CD14-positive monocyte (primary cell): ENCODE measurements around the gene CDH4. TPM values are rescaled to one million over a fixed set of nuclear protein-coding genes. Genes with fewer than 3 reads are reported as not detected.

Experiments
- DNase-seq, 3 donors: peaks; one replicate each; pipeline ENCODE4 v3.0.0-alpha.2; 2011 to 2022
- H2AFZ ChIP-seq: 2 replicates; pipeline ENCODE4 v1.6.0; 2012; ENCODE audit warnings: mild to moderate bottlenecking, low read depth, low read length, inconsistent platforms; ENCODE audit not compliant: insufficient read depth, poor library complexity, severe bottlenecking
- H3K27ac ChIP-seq, 2 donors: 1 replicate in 1 of 2; 2 replicates in 1 of 2; pipeline ENCODE4 v1.5.1; 2012 to 2013; ENCODE audit warnings: low read length in 2 of 2, control low read depth in 1 of 2, inconsistent platforms in 1 of 2, low read depth in 1 of 2, mild to moderate bottlenecking in 1 of 2
- H3K27me3 ChIP-seq, 2 donors: one replicate each; pipeline versions ENCODE4 v1.6.0 to v1.6.1; 2011 to 2013; ENCODE audit warnings: low read length in 2 of 2; ENCODE audit not compliant: control insufficient read depth in 2 of 2, insufficient read depth in 2 of 2
- H3K36me3 ChIP-seq, 2 donors: replicated peaks in 1 of 2; 1 replicate in 1 of 2; 2 replicates in 1 of 2; pipeline versions ENCODE4 v1.5.1 to v1.6.1; 2012 to 2013; ENCODE audit warnings: low read length in 2 of 2, control low read depth in 1 of 2, inconsistent platforms in 1 of 2, mild to moderate bottlenecking in 1 of 2; ENCODE audit not compliant: insufficient read depth in 2 of 2, control insufficient read depth in 1 of 2
- H3K4me1 ChIP-seq, 2 donors: 1 replicate in 1 of 2; 2 replicates in 1 of 2; pipeline versions ENCODE4 v1.5.1 to v1.6.1; 2012 to 2013; ENCODE audit warnings: low read length in 2 of 2, control low read depth in 1 of 2, inconsistent platforms in 1 of 2, mild to moderate bottlenecking in 1 of 2, moderate library complexity in 1 of 2; ENCODE audit not compliant: insufficient read depth in 2 of 2, control insufficient read depth in 1 of 2
- H3K4me2 ChIP-seq: replicated peaks from 2 replicates; pipeline ENCODE3; 2012; ENCODE audit warnings: low read length, moderate library complexity, mild to moderate bottlenecking; ENCODE audit not compliant: poor library complexity, severe bottlenecking; ENCODE audit errors: extremely low read depth
- H3K4me3 ChIP-seq, 3 experiments: fragments of 200-600 bp in 1 of 3; sonication (generic) in 1 of 3; replicated peaks in 1 of 3; 1 replicate in 2 of 3; 2 replicates in 1 of 3; pipeline ENCODE4 v1.5.1; 2011 to 2013; ENCODE audit warnings: low read length in 3 of 3, mild to moderate bottlenecking in 3 of 3, control low read depth in 2 of 3, low read depth in 2 of 3, inconsistent platforms in 1 of 3, moderate library complexity in 1 of 3
- H3K79me2 ChIP-seq: 2 replicates; pipeline ENCODE4 v1.6.0; 2012; ENCODE audit warnings: mild to moderate bottlenecking, control low read depth, inconsistent platforms, low read length, moderate library complexity; ENCODE audit not compliant: insufficient read depth
- H3K9ac ChIP-seq: 2 replicates; pipeline ENCODE4 v1.6.0; 2017; ENCODE audit warnings: low read length, mild to moderate bottlenecking; ENCODE audit not compliant: insufficient read depth, poor library complexity, severe bottlenecking
- H3K9me3 ChIP-seq, 2 donors: replicated peaks in 1 of 2; 1 replicate in 1 of 2; 2 replicates in 1 of 2; pipeline versions ENCODE4 v1.5.1 to v1.6.1; 2012 to 2013; ENCODE audit warnings: low read length in 2 of 2, control low read depth in 1 of 2; ENCODE audit not compliant: control insufficient read depth in 1 of 2, insufficient read depth in 1 of 2
- H4K20me1 ChIP-seq: 2 replicates; pipeline ENCODE4 v1.6.0; 2012; ENCODE audit warnings: mild to moderate bottlenecking, low read length, control low read depth, moderate library complexity; ENCODE audit not compliant: insufficient read depth
- H3K27ac Mint-ChIP-seq, 7 donors: one replicate each; pipeline ENCODE4 v1.8.0; 2020; ENCODE audit warnings: mild to moderate bottlenecking in 7 of 7, mixed read lengths in 7 of 7, moderate library complexity in 6 of 7, inconsistent platforms in 2 of 7
- H3K27me3 Mint-ChIP-seq, 3 donors: one replicate each; pipeline ENCODE4 v1.8.0; 2021 to 2022; ENCODE audit warnings: low read depth in 3 of 3, mild to moderate bottlenecking in 3 of 3, mixed read lengths in 3 of 3, moderate library complexity in 3 of 3, inconsistent platforms in 1 of 3
- H3K36me3 Mint-ChIP-seq, 2 donors: one replicate each; pipeline ENCODE4 v1.8.0; 2020; ENCODE audit warnings: mixed read lengths in 2 of 2, inconsistent platforms in 1 of 2, mild to moderate bottlenecking in 1 of 2
- H3K4me1 Mint-ChIP-seq: one replicate; pipeline ENCODE4 v1.8.0; 2020; ENCODE audit warnings: mild to moderate bottlenecking, mixed read lengths
- H3K4me3 Mint-ChIP-seq, 2 donors: one replicate each; pipeline ENCODE4 v1.8.0; 2020; ENCODE audit warnings: mild to moderate bottlenecking in 2 of 2, mixed read lengths in 2 of 2, moderate library complexity in 1 of 2
- H3K9me3 Mint-ChIP-seq, 7 donors: one replicate each; pipeline ENCODE4 v1.8.0; 2020 to 2022; ENCODE audit warnings: mixed read lengths in 7 of 7, mild to moderate bottlenecking in 6 of 7, moderate library complexity in 6 of 7, inconsistent platforms in 2 of 7
- CTCF ChIP-seq: fragments of 200-600 bp; IDR thresholded peaks from one replicate; pipeline ENCODE4 v1.8.0; 2022; ENCODE audit warnings: antibody characterized with exemption, mild to moderate bottlenecking
- WGBS: methylation state at CpG from one replicate; pipeline ENCODE4 v1.1.5; 2013; ENCODE audit warnings: missing lambda C conversion rate; ENCODE audit not compliant: insufficient coverage; 5-methylcytosine and 5-hydroxymethylcytosine counted together
- intact Hi-C, 2 donors: fragments of 100-400 bp; cut with micrococcal nuclease; formaldehyde crosslinking; loops; one replicate each; pipeline versions ENCODE4 v1.15.0 to v1.15.1; 2023
- polyA plus RNA-seq, 3 donors: library from polyadenylated mRNA; depleted of rRNA in 1 of 3; unstranded in 2 of 3; stranded (reverse) in 1 of 3; fragments of 300-500 nt in 2 of 3; fragments of >200 nt in 1 of 3; fragmentation: Illumina TruSeq in 2 of 3; gene quantifications; 1 replicate in 2 of 3; 2 replicates in 1 of 3; pipeline ENCODE4 v1.2.3, GENCODE V29; 2012 to 2021

Gene CDH4
- polyA plus RNA-seq, 3 donors: not detected

- Histone ChIP-seq H3K27ac (no peak overlapping the region), H4K20me1 (no peaks in the 10 kb centered on the region), H2AFZ (no peak overlapping the region), H3K9ac (no peak overlapping the region), H3K4me3 (no peak overlapping the region), H3K9me3 (peaks cover 14 to 63% of the 10 kb centered on the region in 2 donors), H3K4me2 (no peak overlapping the region), H3K36me3 (no peaks in the 10 kb centered on the region), H3K79me2 (no peaks in the 10 kb centered on the region), H3K27me3 (no peaks in the 10 kb centered on the region), H3K4me1 (no peaks in the 10 kb centered on the region)
- Mint-ChIP-seq H3K27ac (no peak overlapping the region), H3K9me3 (peaks cover 2 to 48% (median 29%) of the 10 kb centered on the region in 7 donors), H3K27me3 (no peaks in the 10 kb centered on the region), H3K4me1 (no peaks in the 10 kb centered on the region), H3K36me3 (no peaks in the 10 kb centered on the region), H3K4me3 (no peak overlapping the region)
- 90% methylated on average over 4 of the region's 6 CpGs for WGBS
- no peak for TF ChIP-seq CTCF
- intact Hi-C loops: no loop called here
- DNase-seq: no peak
Measured at GRCh38 chr20:61749406-61750075, 497.5 kb downstream of the CDH4 start.

- Histone ChIP-seq H3K4me3 (no peak overlapping the region), H3K27ac (no peak overlapping the region), H3K79me2 (no peaks in the 10 kb centered on the region), H3K4me2 (no peak overlapping the region), H4K20me1 (no peaks in the 10 kb centered on the region), H3K27me3 (no peaks in the 10 kb centered on the region), H2AFZ (no peak overlapping the region), H3K4me1 (no peaks in the 10 kb centered on the region), H3K9ac (no peak overlapping the region), H3K36me3 (no peaks in the 10 kb centered on the region), H3K9me3 (peaks cover 14 to 63% of the 10 kb centered on the region in 2 donors)
- Mint-ChIP-seq H3K27ac (peak overlapping the region in 1 of 7 donors; percentile 12), H3K4me1 (no peaks in the 10 kb centered on the region), H3K4me3 (no peak overlapping the region), H3K27me3 (no peaks in the 10 kb centered on the region), H3K36me3 (no peaks in the 10 kb centered on the region), H3K9me3 (peaks cover 2 to 44% (median 28%) of the 10 kb centered on the region in 7 donors)
- TF ChIP-seq CTCF: no peak
- no CpG with 5 or more reads among the region's 1 CpG for WGBS
- DNase-seq: no peak
- intact Hi-C loops: no loop called here
Measured at GRCh38 chr20:61750093-61750492, 498.0 kb downstream of the CDH4 start.
